Activated CD8-positive, alpha-beta memory T cell treated with anti-CD3 and anti-CD28 coated beads for 24 hours (primary cell): ENCODE measurements around the gene PRKD1.

Experiments
- DNase-seq: peaks from one replicate; pipeline ENCODE4 v3.0.0-alpha.2; 2020

The PRKD1 gene

DNA sequence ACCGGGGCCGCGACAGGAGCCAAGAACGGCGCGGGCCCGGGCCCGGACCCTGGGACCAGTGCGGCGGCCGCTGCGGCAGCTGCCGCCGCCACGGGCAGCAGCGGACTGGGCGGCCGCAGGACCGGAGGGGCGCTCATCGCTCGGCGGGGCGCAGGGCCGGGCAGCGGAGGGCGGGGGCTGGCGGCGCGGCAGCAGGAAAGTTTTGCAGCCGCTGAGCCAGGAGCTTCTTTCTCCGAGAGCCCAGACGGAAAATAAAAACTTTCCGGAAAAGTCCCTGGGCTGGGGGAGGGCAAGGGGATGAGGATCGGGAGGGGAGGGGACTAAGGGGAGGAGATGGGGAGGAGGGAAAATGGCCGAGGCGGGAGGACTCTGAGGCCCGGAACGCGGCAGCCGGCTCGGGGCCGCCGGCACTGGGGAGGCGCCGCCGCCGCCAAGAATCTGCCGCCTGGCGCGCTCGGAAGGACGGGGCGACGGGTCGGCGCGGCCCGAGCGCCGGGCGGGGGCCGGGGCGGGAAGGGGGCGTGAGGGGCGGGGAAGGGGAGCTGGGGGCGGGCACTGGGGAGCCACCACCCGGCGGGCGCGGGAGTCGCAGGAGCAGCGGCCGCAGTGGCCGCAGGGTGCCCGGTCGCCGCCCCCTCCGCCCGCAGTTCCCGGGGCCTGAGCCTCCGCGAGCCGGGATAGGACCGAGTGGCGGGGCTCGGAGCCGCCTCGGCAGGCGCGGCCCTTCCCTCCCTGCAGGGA, at the start of gene PRKD1:
Gene PRKD1 (minus strand): TSS at position 472 of the 741 bp plus-strand sequence.
- no peak for DNase-seq

- no peak for DNase-seq
Observed at GRCh38 chr14:29971101-29971500, 43.5 kb upstream of the PRKD1 start.

DNA sequence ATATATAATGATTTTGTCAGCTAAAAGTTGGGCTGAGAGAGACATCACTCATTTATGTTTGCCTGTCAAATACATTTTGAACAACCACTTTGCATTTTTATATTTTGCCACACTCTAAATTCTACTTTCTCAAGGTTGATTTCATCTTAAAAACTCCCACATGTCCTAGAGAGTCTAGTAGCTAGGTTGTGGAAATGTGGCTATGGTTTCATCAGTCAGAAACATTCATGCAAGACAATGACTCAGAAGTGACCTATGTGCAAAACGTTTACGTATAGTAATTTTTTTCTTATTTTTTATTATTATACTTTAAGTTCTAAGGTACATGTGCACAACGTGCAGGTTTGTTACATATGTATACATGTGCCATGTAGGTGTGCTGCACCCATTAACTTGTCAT, 27.4 kb upstream of the PRKD1 start:
- DNase-seq, result no peak

- no peak for DNase-seq
Observed at GRCh38 chr14:29953501-29953900, 25.9 kb upstream of the PRKD1 start.

DNA sequence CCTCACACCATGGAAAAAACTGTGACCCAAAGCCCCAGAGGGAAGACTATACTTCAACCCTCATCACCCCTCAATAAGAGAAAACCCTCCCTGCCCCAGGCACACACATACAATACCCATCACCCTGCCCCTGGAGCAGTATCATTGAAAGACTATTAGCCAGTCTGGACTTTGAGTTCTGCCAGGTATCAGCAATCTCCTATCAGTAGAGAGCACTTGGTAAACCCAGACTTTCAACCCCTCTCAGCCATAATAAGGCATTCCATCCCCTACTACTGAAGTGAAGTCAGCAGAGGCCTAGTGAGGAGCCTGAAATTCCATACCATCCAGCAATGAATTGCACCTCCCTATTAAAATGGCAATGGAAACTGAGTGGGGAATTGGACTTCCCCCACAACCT, 16.4 kb upstream of the PRKD1 start:
- DNase-seq, result no peak

DNA sequence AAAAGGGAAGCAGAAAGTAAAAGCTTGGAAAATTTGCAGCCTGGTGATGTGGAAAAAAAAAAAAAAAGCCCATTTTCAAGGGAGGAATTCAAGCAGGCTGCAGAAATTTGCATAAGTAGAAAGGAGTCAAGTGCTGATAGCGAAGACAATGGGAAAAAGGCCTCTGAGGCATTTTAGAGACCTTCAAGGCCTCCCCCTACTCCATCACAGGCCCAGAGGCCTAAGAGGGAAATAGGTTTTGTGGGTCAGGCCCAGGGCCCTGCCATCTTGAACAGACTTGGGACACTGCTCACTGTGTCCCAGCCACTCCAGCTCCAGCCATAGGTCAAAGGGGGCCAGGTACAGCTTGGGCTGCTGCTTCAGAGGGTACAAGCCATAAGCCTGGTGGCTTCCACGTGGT, 13.8 kb upstream of the PRKD1 start:
- no peak for DNase-seq

DNA sequence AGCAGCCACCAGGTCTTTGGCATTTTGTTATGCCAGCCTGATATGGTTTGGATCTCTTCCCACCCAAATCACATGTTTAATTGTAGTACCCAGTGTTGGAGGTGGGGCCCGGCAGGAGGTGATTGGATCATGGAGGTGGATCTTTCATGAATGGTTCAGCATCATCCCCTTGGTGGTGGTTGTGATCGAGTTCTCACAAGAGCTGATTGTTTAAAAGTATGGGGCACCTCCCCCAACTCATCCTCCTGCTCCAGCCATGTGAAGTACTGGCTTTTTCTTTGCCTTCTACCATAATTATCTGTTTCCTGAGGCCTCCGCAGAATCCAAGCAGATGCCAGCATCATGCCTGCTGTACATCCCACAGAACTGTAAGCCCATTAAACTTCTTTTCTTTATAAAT, 12.8 kb upstream of the PRKD1 start:
- DNase-seq, result no peak

- no peak for DNase-seq
Observed at GRCh38 chr14:29937116-29937515, 9.5 kb upstream of the PRKD1 start.

DNA sequence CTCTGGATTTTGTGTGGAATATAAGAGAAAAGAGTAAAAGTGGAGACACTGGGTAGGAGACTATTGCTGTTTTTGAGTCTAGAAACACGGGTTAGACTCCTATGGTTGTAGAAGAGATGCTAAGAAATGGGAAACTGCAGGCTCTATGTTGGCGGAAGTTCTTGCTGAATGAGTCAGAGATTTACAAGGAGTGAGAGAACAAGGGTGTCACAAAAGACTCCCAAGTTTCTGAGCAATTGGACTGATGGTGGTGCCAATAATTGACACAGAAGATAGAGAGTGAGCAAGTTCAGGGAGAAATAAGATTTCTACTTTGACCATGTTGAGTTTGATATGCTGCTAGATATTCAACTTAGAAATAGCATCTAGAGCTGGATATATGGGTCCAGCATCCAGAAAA, 2.6 kb upstream of the PRKD1 start:
- DNase-seq, result no peak

- no peak for DNase-seq
Observed at GRCh38 chr14:29928117-29928640, 532 bp upstream of the PRKD1 start.

DNA sequence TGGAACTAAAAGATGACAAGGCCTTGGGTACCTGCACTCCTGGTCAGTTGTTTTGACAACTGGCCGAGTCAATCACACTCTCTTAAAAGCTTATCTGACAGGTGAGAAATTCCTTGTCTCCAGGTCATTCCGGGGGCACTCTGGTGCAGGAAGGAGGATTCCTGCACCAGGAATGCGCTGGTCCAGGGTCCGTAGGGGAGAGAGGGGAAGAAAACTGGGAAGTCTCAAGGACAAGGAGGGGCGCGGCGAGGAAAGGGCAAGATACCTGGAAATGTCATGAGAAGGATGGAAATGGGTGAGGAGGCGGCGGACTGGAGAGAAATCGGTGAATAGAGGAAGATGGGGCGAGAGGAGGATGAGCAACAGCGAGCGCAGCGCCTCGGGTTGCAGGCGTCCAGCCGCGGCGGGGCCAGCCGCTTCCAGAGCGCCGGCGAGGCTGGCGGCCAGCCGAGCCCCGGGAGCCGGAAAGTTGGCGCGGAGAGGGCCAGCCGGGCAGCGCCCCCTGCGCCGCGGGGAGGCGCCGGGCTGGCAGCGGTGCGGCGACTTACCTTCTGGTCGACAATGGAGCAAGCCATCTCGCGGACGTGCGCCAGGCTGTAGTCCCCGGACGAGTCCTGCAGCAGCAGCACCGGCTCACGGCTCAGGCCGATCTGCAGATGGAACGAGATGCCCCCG, 809 bp downstream of the PRKD1 start:
- no peak for DNase-seq

- DNase-seq, result no peak
Observed at GRCh38 chr14:29926228-29926627, 1.4 kb downstream of the PRKD1 start.

- DNase-seq, result no peak
Observed at GRCh38 chr14:29925736-29926135, 1.9 kb downstream of the PRKD1 start.

DNA sequence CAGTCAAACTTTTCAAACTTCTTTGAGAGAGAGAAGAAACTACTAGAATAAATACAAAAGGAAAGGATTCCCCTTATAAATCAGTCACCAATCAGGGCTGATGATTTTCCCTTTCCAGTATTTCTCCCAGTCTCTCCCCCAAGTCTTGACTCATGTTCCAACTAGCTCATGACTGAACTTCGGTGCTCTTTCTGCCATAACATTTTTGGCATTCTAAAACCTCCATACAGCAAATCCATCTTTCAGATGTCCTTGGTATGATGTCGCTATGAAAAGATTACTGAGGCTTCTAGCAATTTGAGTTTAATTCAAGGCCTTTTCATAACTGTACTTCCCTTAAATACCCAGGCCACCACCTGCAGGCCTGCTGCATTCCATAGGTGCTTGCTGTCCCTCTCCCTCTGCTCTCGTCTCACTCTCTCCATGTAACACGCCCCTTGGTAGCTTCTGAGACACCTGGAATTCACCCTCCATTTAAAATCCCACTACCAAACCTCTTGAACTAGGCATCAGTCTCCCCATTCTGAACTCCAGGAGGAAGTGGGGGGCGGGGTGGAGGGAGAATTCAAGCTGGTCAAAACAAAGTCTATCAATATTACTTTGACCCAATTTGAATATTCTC, 2.4 kb downstream of the PRKD1 start:
- DNase-seq, result no peak

DNA sequence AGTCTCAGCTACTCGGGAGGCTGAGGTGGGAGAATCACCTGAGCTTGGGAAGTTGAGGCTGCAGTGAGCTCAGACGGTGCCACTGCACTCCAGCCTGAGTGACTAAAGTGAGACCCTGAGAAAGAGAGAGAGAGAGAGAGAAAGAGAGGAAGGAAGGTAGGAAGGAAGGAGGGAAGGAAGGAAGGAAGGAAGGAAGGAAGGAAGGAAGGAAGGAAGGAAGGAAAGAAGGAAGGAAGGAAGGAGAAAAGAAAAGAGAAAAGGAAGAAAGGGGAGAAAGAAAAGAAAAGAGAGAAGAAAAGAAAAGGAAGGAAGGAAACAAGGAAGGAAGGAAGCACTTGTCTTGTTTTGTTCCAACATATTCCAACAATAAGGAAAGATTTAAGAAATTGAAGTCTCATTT, 7.8 kb downstream of the PRKD1 start:
- no peak for DNase-seq

- no peak for DNase-seq
Observed at GRCh38 chr14:29918981-29919380, 8.7 kb downstream of the PRKD1 start.

DNA sequence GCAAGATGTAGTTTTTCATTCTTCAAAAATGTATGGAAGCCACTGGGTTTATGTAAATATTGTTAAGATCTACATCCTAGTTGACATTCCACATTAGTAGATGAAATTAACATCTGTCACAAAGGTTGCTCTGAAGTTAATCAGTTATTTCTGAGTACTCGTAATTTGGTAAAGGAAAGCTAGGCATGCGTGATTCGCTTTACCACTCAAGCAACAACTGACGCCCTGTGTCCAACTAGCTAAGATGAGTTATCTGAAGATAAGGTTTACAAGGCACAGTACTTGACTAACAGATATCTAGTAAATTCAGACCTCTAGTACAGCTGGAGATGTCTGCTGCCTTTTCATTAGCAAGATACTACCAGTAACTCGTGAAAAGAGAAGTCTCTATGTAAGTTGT, 14.1 kb downstream of the PRKD1 start:
- DNase-seq, result no peak

DNA sequence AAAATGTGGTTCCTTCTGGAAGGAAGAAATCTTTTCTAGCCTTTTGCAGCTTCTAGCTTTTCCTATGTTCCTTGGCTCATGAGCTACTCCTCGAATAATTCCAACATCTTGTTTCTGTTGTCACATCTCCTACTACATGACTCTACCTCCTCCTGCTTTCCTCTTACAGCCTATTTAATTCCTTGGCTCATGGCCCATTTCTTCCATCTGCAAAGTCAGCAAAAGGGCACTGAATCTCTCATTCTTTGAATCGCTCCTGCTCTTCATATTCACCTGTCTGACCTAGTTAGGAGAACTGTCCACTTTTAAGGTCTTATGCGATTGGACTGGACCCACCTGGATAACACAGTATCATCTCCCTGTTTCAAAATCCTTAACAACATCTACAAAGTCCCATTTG, 15.8 kb downstream of the PRKD1 start:
- no peak for DNase-seq

GRCh38 chr14:29908652-29909577, 18.7 kb downstream of the PRKD1 start:
- no peak for DNase-seq

DNA sequence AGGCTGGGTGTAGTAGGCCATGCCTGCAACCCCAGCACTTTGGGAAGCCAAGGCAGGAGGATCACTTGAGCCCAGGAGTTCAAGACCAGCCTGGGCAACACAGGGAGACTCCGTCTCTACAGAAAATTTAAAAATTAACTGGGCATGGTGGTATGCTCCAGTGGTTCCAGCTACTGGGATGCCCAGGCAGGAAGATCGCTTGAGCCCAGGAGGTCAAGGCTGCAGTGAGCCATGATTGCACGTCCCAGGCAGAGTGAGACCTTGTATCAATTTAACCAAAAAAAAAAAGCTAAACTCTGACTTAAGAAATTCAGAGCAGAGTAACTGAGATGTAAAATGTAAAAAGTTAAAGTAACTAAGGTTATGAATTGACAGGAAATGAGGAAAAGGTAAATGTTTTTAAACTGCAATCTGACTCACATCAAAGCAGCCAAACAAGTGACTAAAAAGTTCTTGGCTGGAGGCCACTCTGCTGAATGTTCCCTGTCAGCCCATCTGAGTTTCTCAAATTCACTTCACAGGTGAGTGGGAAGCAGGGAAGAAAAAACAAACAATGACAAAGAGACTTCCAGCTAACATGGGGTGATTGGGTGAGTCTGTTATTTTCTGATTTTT, 21.3 kb downstream of the PRKD1 start:
- DNase-seq, result no peak

DNA sequence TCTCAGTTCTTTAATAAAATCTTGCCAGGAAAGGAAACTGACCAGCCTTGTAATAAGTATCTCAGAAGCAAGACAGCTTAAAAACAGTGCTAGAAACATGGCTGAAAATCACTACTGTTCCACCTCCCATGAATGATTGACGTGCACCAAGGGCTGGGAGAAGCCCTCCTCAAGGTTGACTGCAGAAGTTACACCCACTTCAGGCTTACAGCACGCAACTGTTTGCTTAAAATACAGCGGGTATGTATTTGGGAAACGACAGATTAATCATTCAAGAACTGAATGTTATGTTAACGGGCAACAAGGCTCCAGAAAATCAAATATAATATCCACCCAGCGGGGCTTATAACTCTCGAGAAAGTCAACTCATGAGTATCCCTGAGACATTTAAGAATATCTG, 22.1 kb downstream of the PRKD1 start:
- DNase-seq, result no peak

DNA sequence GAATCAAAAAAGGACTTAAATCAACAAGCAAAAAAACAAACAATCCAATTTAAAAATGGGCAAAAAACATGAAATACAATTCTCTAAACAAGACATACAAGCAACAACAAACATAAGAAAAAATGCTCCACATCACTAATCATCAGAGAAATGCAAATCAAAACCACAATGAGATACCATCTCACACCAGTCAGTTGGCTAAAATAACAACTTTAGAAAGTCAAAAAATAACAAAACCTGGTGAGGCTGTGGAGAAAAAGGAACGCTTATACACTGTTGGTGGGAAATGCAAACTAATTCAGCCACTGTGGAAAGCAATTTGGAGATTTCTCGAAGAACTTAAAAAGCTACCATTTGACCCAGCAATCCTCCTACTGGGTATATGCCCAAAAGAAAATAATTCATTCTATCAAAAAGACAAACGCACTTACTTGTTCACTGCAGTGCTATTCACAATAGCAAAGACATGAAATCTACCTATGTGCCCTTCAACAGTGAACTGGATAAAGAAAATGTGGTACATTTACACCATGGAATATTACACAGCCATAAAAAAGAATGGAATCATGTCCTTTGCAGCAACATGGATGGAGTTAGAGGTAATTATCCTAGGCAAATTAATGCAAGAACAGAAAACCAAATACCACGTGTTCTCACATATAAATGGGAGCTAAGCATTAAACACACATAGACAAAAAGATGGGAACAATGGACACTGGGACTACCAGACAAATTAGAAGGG, 26.9 kb downstream of the PRKD1 start:
- no peak for DNase-seq
